Stomach (tissue), 9 donors: ENCODE data around the gene SULT2B1. TPM values are rescaled to one million over a fixed set of nuclear protein-coding genes. Genes with fewer than 3 reads are reported as not detected.
"Not testable (repeated sequence)": the region's sequence is repeated elsewhere in the genome, so short reads cannot be mapped to it uniquely, and the experiment has no call there.

Experiments
- DNase-seq, 2 donors: peaks; one replicate each; pipeline versions ENCODE4 v3.0.0 to v3.0.0-alpha.2; 2013 to 2019
- H3K27ac ChIP-seq, 5 donors: fragments of 200-600 bp in 4 of 5; sonication (generic) in 4 of 5; one replicate each; pipeline ENCODE4 v1.5.1; 2013 to 2019; ENCODE audit warnings: mild to moderate bottlenecking in 1 of 5, moderate library complexity in 1 of 5
- H3K27me3 ChIP-seq, 3 donors: fragments of 200-600 bp; sonication (generic); one replicate each; pipeline ENCODE4 v1.5.1; 2017 to 2019; ENCODE audit warnings: mixed run types in 1 of 3
- H3K36me3 ChIP-seq, 4 donors: fragments of 200-600 bp; sonication (generic); 1 replicate in 3 of 4; 2 replicates in 1 of 4; pipeline ENCODE4 v1.5.1; 2016 to 2019
- H3K4me1 ChIP-seq, 4 donors: fragments of 200-600 bp; sonication (generic); one replicate each; pipeline ENCODE4 v1.5.1; 2016 to 2019
- H3K4me3 ChIP-seq, 4 donors: fragments of 200-600 bp; sonication (generic) in 3 of 4; one replicate each; pipeline ENCODE4 v1.5.1; 2016 to 2019; ENCODE audit warnings: mild to moderate bottlenecking in 1 of 4
- H3K9me3 ChIP-seq, 4 donors: fragments of 200-600 bp; sonication (generic); one replicate each; pipeline ENCODE4 v1.5.1; 2016 to 2019
- EP300 ChIP-seq: sonication (generic); formaldehyde crosslinking; IDR thresholded peaks from one replicate; pipeline ENCODE4 v1.6.1; 2017; ENCODE audit warnings: antibody characterized with exemption
- POLR2A ChIP-seq, 4 donors: fragments of 450-650 bp; IDR thresholded peaks; one replicate each; pipeline ENCODE4 v1.6.1; 2016; ENCODE audit warnings: antibody characterized with exemption in 4 of 4, control low read depth in 2 of 4, mild to moderate bottlenecking in 1 of 4, moderate library complexity in 1 of 4
- POLR2AphosphoS5 ChIP-seq, 3 donors: sonication (generic); formaldehyde crosslinking; IDR thresholded peaks; one replicate each; pipeline ENCODE4 v1.6.1; 2016; ENCODE audit warnings: antibody characterized with exemption in 3 of 3
- WGBS, 5 donors: extraction: QIAGEN DNeasy Blood & Tissue Kit in 3 of 5; methylation state at CpG; one replicate each; pipeline versions ENCODE4 v1.1.5 to v1.1.7; 2013 to 2018; 5-methylcytosine and 5-hydroxymethylcytosine counted together
- intact Hi-C: fragments of 100-400 bp; cut with DNase I; formaldehyde crosslinking; loops from one replicate; pipeline ENCODE4 v1.15.1; 2023; ENCODE audit warnings: low total_unique reads
- polyA plus RNA-seq, 3 donors: library from polyadenylated mRNA; stranded (reverse); fragments of 200-250 nt; gene quantifications; one replicate each; pipeline ENCODE4 v1.2.3, GENCODE V29; 2013
- total RNA-seq, 5 donors: library from RNA; depleted of rRNA; stranded (reverse); fragments of >200 nt; gene quantifications; one replicate each; pipeline versions ENCODE4 v1.1.0 to v1.2.3, GENCODE V29; 2014 to 2016
- TF ChIP-seq, protein P1 (sequence below), 7 experiments: fragments of 450-650 bp in 4 of 7; fragments of 200-600 bp in 3 of 7; sonication (generic) in 3 of 7; IDR thresholded peaks; one replicate each; pipeline ENCODE4 v1.5.1; 2016 to 2019; ENCODE audit warnings: antibody characterized with exemption in 7 of 7, control low read depth in 2 of 7, mild to moderate bottlenecking in 1 of 7
- donor health status: healthy with polysubstance abuse.
- donor health status: Bipolar disorder and iron deficiency.
- donor health status: healthy.

SULT2B1 gene
- total and polyA plus RNA-seq, 8 donors = 2.0 to 46.8 (median 3.1) TPM; not detected in 3

DNA sequence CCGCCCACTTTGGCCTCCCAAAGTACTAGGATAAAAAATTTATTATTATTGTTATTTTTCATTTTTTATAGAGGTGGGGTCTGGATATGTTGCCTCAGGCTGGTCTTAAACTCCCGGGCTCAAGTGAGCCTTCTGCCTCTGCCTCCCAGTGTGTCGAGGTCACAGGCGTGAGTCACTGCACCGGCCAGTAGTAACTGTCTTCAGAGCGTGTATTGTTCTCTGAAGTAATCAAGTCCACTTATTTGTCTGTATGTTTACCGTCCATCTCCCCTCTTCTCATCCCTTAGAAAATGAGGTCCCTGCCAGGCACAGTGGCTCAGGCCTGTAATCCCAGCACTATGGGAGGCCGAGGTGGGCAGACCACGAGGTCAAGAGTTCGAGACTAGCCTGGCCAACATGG lies 18.2 kb upstream of the SULT2B1 start:
- Histone ChIP-seq H3K9me3 (peaks cover 6 to 9% (median 8%) of the 10 kb centered on the region in 4 donors), H3K4me1 (no peaks in the 10 kb centered on the region), H3K4me3 (no peak overlapping the region), H3K27ac (no peak overlapping the region), H3K36me3 (no peaks in the 10 kb centered on the region), H3K27me3 (peaks cover 0 to 10% (median 0%) of the 10 kb centered on the region in 3 donors)
- no peak for DNase-seq
- intact Hi-C loops = no loop called here
- no peak for TF ChIP-seq EP300
- TF ChIP-seq POLR2A (IDR thresholded peaks at IDR 0.05) = no peak
- TF ChIP-seq, protein P1, sequence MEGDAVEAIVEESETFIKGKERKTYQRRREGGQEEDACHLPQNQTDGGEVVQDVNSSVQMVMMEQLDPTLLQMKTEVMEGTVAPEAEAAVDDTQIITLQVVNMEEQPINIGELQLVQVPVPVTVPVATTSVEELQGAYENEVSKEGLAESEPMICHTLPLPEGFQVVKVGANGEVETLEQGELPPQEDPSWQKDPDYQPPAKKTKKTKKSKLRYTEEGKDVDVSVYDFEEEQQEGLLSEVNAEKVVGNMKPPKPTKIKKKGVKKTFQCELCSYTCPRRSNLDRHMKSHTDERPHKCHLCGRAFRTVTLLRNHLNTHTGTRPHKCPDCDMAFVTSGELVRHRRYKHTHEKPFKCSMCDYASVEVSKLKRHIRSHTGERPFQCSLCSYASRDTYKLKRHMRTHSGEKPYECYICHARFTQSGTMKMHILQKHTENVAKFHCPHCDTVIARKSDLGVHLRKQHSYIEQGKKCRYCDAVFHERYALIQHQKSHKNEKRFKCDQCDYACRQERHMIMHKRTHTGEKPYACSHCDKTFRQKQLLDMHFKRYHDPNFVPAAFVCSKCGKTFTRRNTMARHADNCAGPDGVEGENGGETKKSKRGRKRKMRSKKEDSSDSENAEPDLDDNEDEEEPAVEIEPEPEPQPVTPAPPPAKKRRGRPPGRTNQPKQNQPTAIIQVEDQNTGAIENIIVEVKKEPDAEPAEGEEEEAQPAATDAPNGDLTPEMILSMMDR (IDR thresholded peaks at IDR 0.05) = no peak
- no peak for TF ChIP-seq POLR2AphosphoS5 (IDR thresholded peaks at IDR 0.05)
- WGBS, 5 donors = 81 to 92% (median 85%) methylated on average over 10 of the region's 10 CpGs

DNA sequence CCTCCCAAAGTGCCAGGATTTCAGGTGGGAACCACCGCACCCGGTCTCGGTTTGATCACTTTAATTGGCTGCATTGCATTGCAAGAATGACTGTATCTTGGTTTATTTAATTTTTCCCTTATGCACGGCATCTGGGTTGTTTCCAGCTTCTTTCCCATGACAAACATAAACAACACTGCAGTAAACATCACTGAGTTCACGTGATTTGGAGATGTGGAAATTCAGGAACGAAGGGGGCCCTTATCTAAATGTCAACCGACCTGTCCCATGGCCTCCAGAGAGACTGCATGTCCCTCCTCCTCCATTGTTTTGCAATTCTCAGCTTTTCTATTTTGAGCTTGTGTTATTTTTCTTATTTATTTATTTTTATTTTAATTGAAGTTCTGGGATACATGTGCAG lies 14.4 kb upstream of the SULT2B1 start:
- 60 to 74% (median 71%) methylated on average over 7 of the region's 7 CpGs for WGBS, 5 donors
- intact Hi-C loops = no loop called here
- Histone ChIP-seq H3K4me1 (no peaks in the 10 kb centered on the region), H3K4me3 (no peak overlapping the region), H3K27me3 (peaks cover 0 to 10% (median 0%) of the 10 kb centered on the region in 3 donors), H3K27ac (no peak overlapping the region), H3K36me3 (no peaks in the 10 kb centered on the region), H3K9me3 (no peaks in the 10 kb centered on the region)
- TF ChIP-seq EP300 (no peak), POLR2A (IDR thresholded peaks at IDR 0.05) (no peak), POLR2AphosphoS5 (IDR thresholded peaks at IDR 0.05) (no peak)
- TF ChIP-seq, protein P1 (IDR thresholded peaks at IDR 0.05) = no peak
- no peak for DNase-seq

DNA sequence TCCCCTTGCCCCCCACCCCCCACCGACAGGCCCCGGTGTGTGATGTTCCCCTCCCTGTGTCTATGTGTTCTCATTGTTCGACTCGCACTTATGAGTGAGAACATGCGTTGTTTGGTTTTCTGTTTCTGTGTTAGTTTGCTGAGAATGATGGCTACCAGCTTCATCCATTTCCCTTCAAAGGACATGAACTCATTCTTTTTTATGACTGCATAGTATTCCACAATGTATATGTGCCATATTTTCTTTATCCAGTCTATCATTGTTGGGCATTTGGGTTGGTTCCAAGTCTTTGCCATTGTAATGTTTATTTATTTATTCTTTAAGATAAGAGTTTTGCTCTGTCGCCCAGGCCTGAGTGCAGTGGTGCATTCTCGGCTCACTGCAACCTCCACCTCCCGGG lies 13.9 kb upstream of the SULT2B1 start:
- H3K27me3 ChIP-seq = peaks cover 0 to 10% (median 0%) of the 10 kb centered on the region in 3 donors
- H3K4me3 ChIP-seq, DNase-seq, H3K36me3 ChIP-seq, H3K4me1 ChIP-seq, H3K9me3 ChIP-seq, intact Hi-C loops, H3K27ac ChIP-seq: not testable (repeated sequence)
- 83 to 89% (median 87%) methylated on average over 8 of the region's 8 CpGs for WGBS, 5 donors

DNA sequence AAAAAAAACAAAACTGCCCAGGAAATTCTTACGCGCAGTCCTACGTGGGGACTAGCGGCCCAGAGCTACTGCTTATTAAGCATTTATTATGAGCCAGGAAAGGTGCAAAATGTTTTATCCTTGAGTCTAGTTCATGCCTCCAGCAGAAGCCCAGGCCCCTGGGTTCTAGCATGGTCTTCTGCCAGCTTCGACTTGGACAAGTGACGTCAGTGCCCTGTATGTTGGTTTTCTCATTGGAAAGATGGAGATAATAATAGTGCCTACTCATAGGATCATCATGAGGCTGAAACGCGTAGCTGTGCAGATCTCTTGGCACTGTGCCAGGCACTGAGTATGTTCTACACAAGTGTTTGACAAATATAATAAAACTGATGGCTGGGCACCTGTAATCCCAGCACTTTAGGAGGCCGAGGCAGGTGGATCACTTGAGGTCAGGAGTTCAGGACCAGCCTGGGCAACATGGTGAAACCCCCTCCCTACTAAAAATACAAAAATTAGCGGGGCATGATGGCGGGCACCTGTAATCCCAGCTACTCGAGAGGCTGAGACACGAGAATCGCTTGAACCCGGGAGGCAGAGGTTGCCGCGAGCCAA lies 12.4 kb upstream of the SULT2B1 start:
- DNase-seq = peak; percentile 53 to 67
- 65 to 69% (median 67%) methylated on average over 17 of the region's 17 CpGs for WGBS, 5 donors
- Histone ChIP-seq H3K4me3 (no peak overlapping the region), H3K36me3 (no peaks in the 10 kb centered on the region), H3K27me3 (no peaks in the 10 kb centered on the region), H3K9me3 (no peaks in the 10 kb centered on the region), H3K4me1 (peaks cover 0 to 11% (median 8%) of the 10 kb centered on the region in 4 donors), H3K27ac (no peak overlapping the region)
- TF ChIP-seq POLR2AphosphoS5 (IDR thresholded peaks at IDR 0.05) (no peak), POLR2A (IDR thresholded peaks at IDR 0.05) (no peak), EP300 (no peak)
- TF ChIP-seq, protein P1 (IDR thresholded peaks at IDR 0.05) = no peak
- intact Hi-C loops = no loop called here

DNA sequence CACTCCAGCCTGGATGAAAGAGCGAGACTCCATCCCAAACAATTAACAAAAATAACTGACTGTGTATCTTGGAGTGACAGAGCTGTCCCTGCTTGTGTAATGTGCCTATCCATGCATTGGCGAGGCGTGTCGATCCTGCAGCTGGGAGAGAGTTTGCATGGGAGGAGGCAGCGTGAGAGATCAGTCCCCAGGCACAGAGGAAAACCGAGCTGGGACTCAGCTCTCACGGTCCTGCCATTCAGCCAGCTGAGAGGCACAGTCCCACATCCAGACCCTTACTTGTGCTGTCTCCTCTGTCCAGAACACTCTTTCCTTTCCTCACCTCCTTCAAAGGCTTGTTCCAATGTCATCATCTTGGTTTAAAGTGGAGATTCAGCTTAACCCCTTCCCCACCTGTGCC lies 11.9 kb upstream of the SULT2B1 start:
- intact Hi-C loops = no loop called here
- H3K4me1 ChIP-seq = peaks cover 0 to 11% (median 8%) of the 10 kb centered on the region in 4 donors
- no peak overlapping the region for H3K27ac ChIP-seq
- no peak for DNase-seq
- no peaks in the 10 kb centered on the region for H3K36me3 ChIP-seq
- TF ChIP-seq, protein P1 (IDR thresholded peaks at IDR 0.05) = no peak
- TF ChIP-seq POLR2A (IDR thresholded peaks at IDR 0.05) (no peak), POLR2AphosphoS5 (IDR thresholded peaks at IDR 0.05) (no peak), EP300 (no peak)
- H3K4me3 ChIP-seq = no peak overlapping the region
- WGBS, 5 donors = 46 to 69% (median 49%) methylated on average over 7 of the region's 7 CpGs
- H3K9me3 ChIP-seq = no peaks in the 10 kb centered on the region
- peaks cover 0 to under 1% (median 0%) of the 10 kb centered on the region in 3 donors for H3K27me3 ChIP-seq
